ENCODE results near the gene RASL11A. TPM values are rescaled to one million over a fixed set of nuclear protein-coding genes. Genes with fewer than 3 reads are reported as not detected.
A peak's percentile ranks its signal among the peaks of the same experiment; 100 is the strongest.

The RASL11A gene
- total RNA-seq, 1 experiment from 2014 or later, result 2.7 TPM

DNA sequence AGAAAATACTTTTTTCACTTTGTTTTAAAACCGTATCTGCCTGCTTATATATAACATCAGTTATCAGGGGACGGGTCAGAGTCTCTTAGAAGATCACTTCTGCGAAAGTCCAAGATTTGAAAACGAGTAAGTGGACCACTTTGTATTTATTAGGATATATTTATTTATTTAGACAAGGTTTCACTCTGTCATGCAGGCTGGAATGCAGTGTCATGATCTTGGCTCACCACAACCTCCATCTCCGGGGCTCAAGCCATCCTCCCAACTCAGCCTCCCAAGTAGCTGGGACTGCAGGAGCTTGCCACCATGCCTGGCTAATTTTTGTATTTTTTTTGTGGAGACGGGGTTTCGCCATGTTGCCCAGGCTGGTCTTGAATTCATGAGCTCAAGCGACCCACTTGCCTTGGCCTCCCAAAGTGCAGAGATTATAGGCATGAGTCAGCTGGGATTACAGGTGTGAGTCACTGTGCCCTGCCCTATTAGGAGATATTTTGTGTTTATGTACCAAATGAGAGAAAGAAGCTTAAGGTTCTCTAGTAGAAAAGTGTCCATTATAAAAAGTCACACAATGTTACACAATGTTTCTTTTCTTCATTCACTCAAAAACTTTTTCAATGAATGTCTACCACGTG, 39.5 kb downstream of the RASL11A start:
- Histone ChIP-seq H4K20me1 (ENCODE audit: control insufficient read depth, insufficient read depth, insufficient read length) (no peaks in the 10 kb centered on the region), H2AK5ac (ENCODE audit: insufficient read length, low read length) (no peak overlapping the region), H3K9me3 (ENCODE audit: control insufficient read depth, low read depth, low read length) (no peaks in the 10 kb centered on the region), H3K4ac (ENCODE audit: low read depth, low read length) (no peak overlapping the region), H3K27ac (ENCODE audit: insufficient read length, low read depth, low read length) (no peak overlapping the region), H3K23me2 (ENCODE audit: insufficient read length, low read depth, low read length, poor library complexity, severe bottlenecking) (no peaks in the 10 kb centered on the region), H2BK5ac (ENCODE audit: insufficient read length, low read length) (no peak overlapping the region), H3T11ph (ENCODE audit: low read length) (no peak overlapping the region), H2BK20ac (ENCODE audit: low read depth, low read length, poor library complexity, severe bottlenecking) (no peak overlapping the region), H3K27me3 (ENCODE audit: insufficient read depth, low read length) (no peaks in the 10 kb centered on the region), H3K4me1 (ENCODE audit: insufficient read depth, low read length) (no peaks in the 10 kb centered on the region; the same call in 1 of the 2 replicates), H2BK120ac (ENCODE audit: low read depth, low read length, poor library complexity, severe bottlenecking) (no peak overlapping the region), H4K91ac (ENCODE audit: insufficient read length, low read depth, low read length) (no peak overlapping the region), H3K9ac (ENCODE audit: extremely low read depth, insufficient read length, low read length) (no peak overlapping the region), H3K23ac (ENCODE audit: insufficient read length, low read depth, low read length) (no peak overlapping the region), H3K18ac (ENCODE audit: insufficient read length, low read depth, low read length) (no peak overlapping the region), H3K4me2 (ENCODE audit: insufficient read depth, insufficient read length, low read length) (no peak overlapping the region), H3K14ac (ENCODE audit: insufficient read depth, low read length) (no peak overlapping the region), H2BK12ac (ENCODE audit: insufficient read length, low read depth, low read length) (no peak overlapping the region), H3K79me2 (ENCODE audit: insufficient read depth, low read length) (no peaks in the 10 kb centered on the region), H3K79me1 (ENCODE audit: insufficient read depth, low read depth, low read length, poor library complexity, severe bottlenecking) (no peaks in the 10 kb centered on the region), H2BK15ac (ENCODE audit: low read depth, low read length) (no peak overlapping the region), H4K5ac (ENCODE audit: insufficient read length, low read depth, low read length) (no peak overlapping the region), H4K8ac (replicated peaks; ENCODE audit: insufficient read length, low read depth, low read length) (no peak overlapping the region), H2AFZ (ENCODE audit: low read length) (no peak overlapping the region), H3K56ac (ENCODE audit: insufficient read length, low read depth, low read length) (no peak overlapping the region)
- TF ChIP-seq, protein P1, sequence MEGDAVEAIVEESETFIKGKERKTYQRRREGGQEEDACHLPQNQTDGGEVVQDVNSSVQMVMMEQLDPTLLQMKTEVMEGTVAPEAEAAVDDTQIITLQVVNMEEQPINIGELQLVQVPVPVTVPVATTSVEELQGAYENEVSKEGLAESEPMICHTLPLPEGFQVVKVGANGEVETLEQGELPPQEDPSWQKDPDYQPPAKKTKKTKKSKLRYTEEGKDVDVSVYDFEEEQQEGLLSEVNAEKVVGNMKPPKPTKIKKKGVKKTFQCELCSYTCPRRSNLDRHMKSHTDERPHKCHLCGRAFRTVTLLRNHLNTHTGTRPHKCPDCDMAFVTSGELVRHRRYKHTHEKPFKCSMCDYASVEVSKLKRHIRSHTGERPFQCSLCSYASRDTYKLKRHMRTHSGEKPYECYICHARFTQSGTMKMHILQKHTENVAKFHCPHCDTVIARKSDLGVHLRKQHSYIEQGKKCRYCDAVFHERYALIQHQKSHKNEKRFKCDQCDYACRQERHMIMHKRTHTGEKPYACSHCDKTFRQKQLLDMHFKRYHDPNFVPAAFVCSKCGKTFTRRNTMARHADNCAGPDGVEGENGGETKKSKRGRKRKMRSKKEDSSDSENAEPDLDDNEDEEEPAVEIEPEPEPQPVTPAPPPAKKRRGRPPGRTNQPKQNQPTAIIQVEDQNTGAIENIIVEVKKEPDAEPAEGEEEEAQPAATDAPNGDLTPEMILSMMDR (conservative IDR thresholded peaks at IDR 0.05), result no peak
- Mint-ChIP-seq H3K36me3 (ENCODE audit: insufficient read depth in 1 of 3, low read depth in 3 of 3) (no peaks in the 10 kb centered on the region), H3K9me3 (no peaks in the 10 kb centered on the region), H3K27ac (peak overlapping the region in 1 of 3 experiments; percentile 21; a peak in 1 of 7 replicates), H3K4me1 (peaks cover 9 to 11% of the 10 kb centered on the region in 2 experiments), H3K4me3 (no peak overlapping the region), H3K27me3 (ENCODE audit: low read depth) (no peaks in the 10 kb centered on the region; the same call in 1 of the 2 replicates)
- no peak for DNase-seq
- WGBS (ENCODE audit: extremely low coverage, insufficient read length, low lambda C conversion rate), result no CpG with 5 or more reads among the region's 9 CpGs

Data from H9 (cell line).